Measurements from ENCODE around the gene STXBP2.

DNA sequence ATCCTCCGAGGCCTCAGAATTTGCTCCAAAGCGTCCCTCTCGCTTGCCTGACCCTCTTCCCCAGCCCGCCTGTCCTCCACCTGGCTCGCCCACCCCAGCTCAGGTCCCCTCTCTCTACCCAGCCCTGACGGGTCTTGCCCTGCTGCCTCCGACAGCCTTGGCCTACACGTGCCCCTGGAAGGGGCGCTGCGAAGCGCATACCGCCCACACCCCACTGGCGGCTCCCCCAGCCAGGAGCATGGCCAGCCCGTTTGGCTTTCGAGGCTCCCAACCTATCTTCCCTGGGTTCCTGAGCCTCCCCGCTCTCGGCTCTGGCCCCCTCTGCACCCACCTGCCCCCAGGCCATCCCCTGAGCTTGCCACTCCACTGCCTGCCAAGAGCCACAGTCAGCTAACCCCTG is 12.1 kb upstream of the STXBP2 start:
- no peak for TF ChIP-seq CTCF (IDR thresholded peaks at IDR 0.05)
- TF ChIP-seq POLR2A (IDR thresholded peaks at IDR 0.05), result no peak

All from esophagus squamous epithelium (tissue), 4 donors.